ENCODE measurements around the gene PSPC1. TPM values are rescaled to one million over a fixed set of nuclear protein-coding genes. Genes with fewer than 3 reads are reported as not detected.
"Not testable (repeated sequence)": the region's sequence is repeated elsewhere in the genome, so short reads cannot be mapped to it uniquely, and the experiment has no call there.

The PSPC1 gene
- total RNA-seq, 4 donors from 2014 or later: 75.1 to 90.8 (median 86.8) TPM

- intact Hi-C loops (cut with DNase I): no loop called here
- no peak overlapping the region for H3K4me3 ChIP-seq (replicated peaks in 1 of 3)
- peaks cover 5 to 7% of the 10 kb centered on the region in 2 donors for H3K4me1 ChIP-seq
- TF ChIP-seq CTCF (IDR thresholded peaks at IDR 0.05) (no peak), POLR2A (IDR thresholded peaks at IDR 0.05) (no peak)
- no peak overlapping the region for H3K27ac ChIP-seq
- no peaks in the 10 kb centered on the region for H3K9me3 ChIP-seq
- WGBS, 2 donors: 94 to 97% methylated on average over 7 of the region's 7 CpGs
- no peaks in the 10 kb centered on the region for H3K27me3 ChIP-seq
- no peaks in the 10 kb centered on the region for H3K36me3 ChIP-seq
- DNase-seq: no peak
Measured at GRCh38 chr13:19795956-19796355, 13.2 kb upstream of the PSPC1 start.

DNA sequence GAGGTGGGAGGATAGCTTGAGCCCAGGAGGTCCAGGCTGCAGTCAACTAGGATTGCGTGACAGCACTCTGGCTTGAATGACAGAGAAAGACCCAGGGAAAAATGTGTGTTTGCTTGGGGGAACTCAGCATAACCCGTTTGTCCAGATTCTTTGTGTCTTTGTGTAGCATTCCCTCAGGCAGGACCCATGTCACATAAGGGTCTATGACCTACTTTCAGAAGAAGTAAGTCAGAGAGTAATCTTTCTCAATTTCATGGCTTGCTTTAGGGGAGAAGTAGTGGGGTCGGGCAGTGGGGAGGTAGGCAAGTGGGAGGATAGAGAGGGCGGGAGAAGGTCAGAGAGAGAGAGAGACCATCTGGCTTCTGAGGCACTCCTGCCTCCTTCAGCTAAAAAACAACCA lies 11.9 kb upstream of the PSPC1 start:
- peak; percentile 57 to 63 for DNase-seq
- Histone ChIP-seq H3K4me3 (replicated peaks in 1 of 3) (no peak overlapping the region), H3K27ac (peak overlapping the region; percentile 55 to 88 (median 60)), H3K4me1 (peaks cover 5 to 7% of the 10 kb centered on the region in 2 donors), H3K27me3 (no peaks in the 10 kb centered on the region), H3K9me3 (no peaks in the 10 kb centered on the region), H3K36me3 (no peaks in the 10 kb centered on the region)
- 56 to 61% methylated on average over 4 of the region's 4 CpGs for WGBS, 2 donors
- no peak for TF ChIP-seq POLR2A (IDR thresholded peaks at IDR 0.05)
- TF ChIP-seq CTCF (IDR thresholded peaks at IDR 0.05): no peak
- intact Hi-C loops (cut with DNase I): no loop called here

DNA sequence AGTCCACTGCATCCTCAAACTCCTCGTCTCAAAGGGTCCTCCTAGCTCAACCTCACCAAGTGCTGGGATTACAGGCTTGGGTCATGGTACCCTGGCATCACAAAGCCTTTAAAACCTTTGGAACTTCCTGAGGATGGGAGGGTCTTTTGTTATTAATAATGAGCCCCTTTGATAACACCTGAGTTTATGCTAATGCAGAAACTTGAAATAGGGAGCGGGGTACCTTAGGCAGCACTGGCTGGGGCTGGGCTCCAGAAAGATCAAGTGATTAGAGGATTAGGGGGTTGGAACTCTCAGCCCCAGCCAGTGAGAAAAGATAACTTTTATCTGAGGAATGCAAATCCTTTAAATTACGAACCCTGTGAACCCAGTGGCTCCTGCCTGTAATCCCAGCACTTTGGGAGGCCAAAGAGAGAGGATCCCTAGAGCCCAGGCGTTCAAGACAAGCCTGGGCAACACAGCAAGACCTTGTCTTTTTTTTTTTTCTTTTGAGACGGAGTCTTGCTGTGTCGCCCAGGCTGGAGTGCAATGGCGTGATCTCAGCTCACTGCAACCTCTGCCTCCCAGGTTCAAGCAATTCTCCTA lies 9.3 kb upstream of the PSPC1 start:
- Histone ChIP-seq H3K9me3 (no peaks in the 10 kb centered on the region), H3K27ac (no peak overlapping the region), H3K36me3 (no peaks in the 10 kb centered on the region), H3K27me3 (no peaks in the 10 kb centered on the region), H3K4me1 (peaks cover 5 to 7% of the 10 kb centered on the region in 2 donors), H3K4me3 (replicated peaks in 1 of 3) (no peak overlapping the region)
- TF ChIP-seq POLR2A (IDR thresholded peaks at IDR 0.05) (no peak), CTCF (IDR thresholded peaks at IDR 0.05) (no peak)
- 93 to 97% methylated on average over 7 of the region's 7 CpGs for WGBS, 2 donors
- no peak for DNase-seq
- intact Hi-C loops (cut with DNase I): no loop called here

DNA sequence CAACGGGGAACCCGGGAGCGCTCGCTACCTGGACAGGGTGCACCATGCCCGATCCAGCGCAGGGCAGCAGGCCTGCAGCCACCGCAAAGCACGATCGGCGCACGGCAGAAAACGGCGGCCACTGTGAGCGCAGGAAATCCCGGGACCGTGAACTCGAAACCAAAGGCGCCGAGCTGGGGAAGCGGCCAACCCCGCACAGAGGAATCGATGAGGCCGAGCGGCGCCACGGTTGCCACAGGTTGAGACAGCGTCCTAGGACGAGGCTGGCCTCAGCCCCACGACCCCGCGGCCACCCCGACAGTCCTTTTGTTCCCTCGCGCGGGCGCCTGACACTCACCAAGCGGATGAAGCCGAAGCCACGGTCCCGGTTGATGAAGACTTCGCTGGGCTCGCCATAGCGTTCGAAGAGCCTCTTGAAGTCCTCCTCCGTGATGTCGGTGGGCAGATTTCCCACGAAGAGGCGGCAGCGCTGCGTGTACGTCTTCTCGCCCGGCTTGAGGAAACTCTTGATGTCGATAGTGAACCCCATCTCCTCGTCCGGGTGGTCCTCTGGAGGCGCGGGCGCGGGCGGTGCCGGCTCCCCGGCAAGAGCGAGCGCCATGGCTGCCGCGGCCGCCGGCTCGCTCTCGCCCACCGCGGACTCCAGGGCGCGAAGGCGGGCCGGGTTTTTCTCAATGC lies 557 bp downstream of the PSPC1 start:
- Histone ChIP-seq H3K4me3 (replicated peaks in 1 of 3) (peak overlapping the region; percentile 53 to 100 (median 94)), H3K4me1 (peaks cover 7 to 8% of the 10 kb centered on the region in 2 donors), H3K27me3 (no peaks in the 10 kb centered on the region), H3K36me3 (no peaks in the 10 kb centered on the region), H3K27ac (peak overlapping the region; percentile 88 to 95 (median 92)), H3K9me3 (no peaks in the 10 kb centered on the region)
- TF ChIP-seq POLR2A (IDR thresholded peaks at IDR 0.05) (no peak), CTCF (IDR thresholded peaks at IDR 0.05) (no peak)
- DNase-seq: peak; percentile 58
- intact Hi-C loops (cut with DNase I): loop anchor here (5.0 to 10.0 kb wide), 2 partner anchors 147 to 175 kb away; partner anchors contain the start of genes MPHOSPH8 and ZMYM2
- WGBS, 2 donors: 0 to 1% methylated on average over 17 to 24 of the region's 77 CpGs

DNA sequence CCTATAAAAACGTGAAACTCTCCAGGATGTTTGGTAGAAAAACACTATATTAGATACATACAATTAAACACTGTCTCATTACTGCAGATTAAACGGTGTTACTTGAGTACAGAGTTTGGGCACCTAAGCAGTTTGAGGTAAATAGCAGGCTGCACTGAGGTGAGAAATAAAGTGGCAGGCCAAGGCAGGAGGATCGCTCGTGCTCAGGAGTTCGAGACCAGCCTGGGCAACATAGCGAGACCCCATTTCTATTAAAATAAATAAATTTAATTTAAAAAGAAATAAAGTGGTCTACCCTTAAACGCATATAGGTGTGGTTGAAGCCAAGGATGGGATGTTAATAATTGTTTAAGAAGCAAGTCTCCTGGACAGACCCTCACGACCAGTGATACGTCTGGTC lies 1.2 kb downstream of the PSPC1 start:
- 8 to 14% methylated on average over 9 of the region's 9 CpGs for WGBS, 2 donors
- no peaks in the 10 kb centered on the region for H3K36me3 ChIP-seq
- intact Hi-C loops (cut with DNase I): loop anchor here (5.0 to 10.0 kb wide), 2 partner anchors 147 to 176 kb away; partner anchors contain the start of genes MPHOSPH8 and ZMYM2

GRCh38 chr13:19780753-19781418 lies 1.9 kb downstream of the PSPC1 start:
- intact Hi-C loops (cut with DNase I): loop anchor here (5.0 to 10.0 kb wide), 2 partner anchors 146 to 176 kb away; partner anchors contain the start of genes MPHOSPH8 and ZMYM2
- peak; percentile 12 to 24 for DNase-seq
- not testable (repeated sequence) for H3K4me1 ChIP-seq, H3K9me3 ChIP-seq, H3K36me3 ChIP-seq, H3K27me3 ChIP-seq
- WGBS, 2 donors: 88 to 89% methylated on average over 22 of the region's 22 CpGs
- Histone ChIP-seq H3K4me3 (replicated peaks in 1 of 3) (peak overlapping the region in 1 of 3 donors; percentile 94), H3K27ac (peak overlapping the region in 1 of 3 donors; percentile 92)

More for the DNA sequence above, 1.2 kb downstream of the PSPC1 start:
- no peaks in the 10 kb centered on the region for H3K27me3 ChIP-seq
- no peak for DNase-seq
- no peaks in the 10 kb centered on the region for H3K9me3 ChIP-seq
- H3K4me3 ChIP-seq (replicated peaks in 1 of 3): peak overlapping the region; percentile 53 to 100 (median 94)
- TF ChIP-seq CTCF (IDR thresholded peaks at IDR 0.05) (no peak), POLR2A (IDR thresholded peaks at IDR 0.05) (no peak)
- peak overlapping the region in 2 of 3 donors; percentile 92 to 95 for H3K27ac ChIP-seq
- H3K4me1 ChIP-seq: peaks cover 7 to 8% of the 10 kb centered on the region in 2 donors
